CD4-positive, alpha-beta T cell treated with Interleukin-10 for 1 hour (primary cell): Measurements from ENCODE around the gene C19orf25.

Experiments
- DNase-seq: peaks from one replicate; pipeline ENCODE4 v3.0.0-alpha.2; 2020

Gene C19orf25

GRCh38 chr19:1474765-1475351 lies 4.2 kb downstream of the C19orf25 start:
- no peak for DNase-seq

- no peak for DNase-seq
Observed at GRCh38 chr19:1474011-1474764, 4.8 kb downstream of the C19orf25 start.

- no peak for DNase-seq
Observed at GRCh38 chr19:1473085-1473851, 5.7 kb downstream of the C19orf25 start.

- DNase-seq = no peak
Observed at GRCh38 chr19:1472231-1473084, 6.6 kb downstream of the C19orf25 start.

GRCh38 chr19:1471515-1472160 lies 7.4 kb downstream of the C19orf25 start:
- peak; percentile 40 for DNase-seq

GRCh38 chr19:1471010-1471514 lies 8.0 kb downstream of the C19orf25 start:
- DNase-seq = no peak

- DNase-seq = peak; percentile 79
Observed at GRCh38 chr19:1470305-1471009, 8.6 kb downstream of the C19orf25 start.

GRCh38 chr19:1470055-1470304 lies 9.0 kb downstream of the C19orf25 start:
- DNase-seq = no peak

- no peak for DNase-seq
Observed at GRCh38 chr19:1469255-1470054, 9.6 kb downstream of the C19orf25 start.

GRCh38 chr19:1468821-1469254 lies 10.2 kb downstream of the C19orf25 start:
- no peak for DNase-seq

- DNase-seq = no peak
Observed at GRCh38 chr19:1468274-1468820, 10.7 kb downstream of the C19orf25 start.

- no peak for DNase-seq
Observed at GRCh38 chr19:1467490-1468273, 11.3 kb downstream of the C19orf25 start.

- no peak for DNase-seq
Observed at GRCh38 chr19:1467215-1467489, 11.9 kb downstream of the C19orf25 start.

- no peak for DNase-seq
Observed at GRCh38 chr19:1466461-1467214, 12.4 kb downstream of the C19orf25 start.

GRCh38 chr19:1466018-1466460 lies 13.0 kb downstream of the C19orf25 start:
- DNase-seq = no peak

GRCh38 chr19:1465191-1466016 lies 13.6 kb downstream of the C19orf25 start:
- DNase-seq = peak; percentile 40

GRCh38 chr19:1461862-1462261 lies 17.2 kb downstream of the C19orf25 start:
- DNase-seq = no peak
